Memory B cell (primary cell): ENCODE results near the gene SYT8.
"Not testable (repeated sequence)": the region's sequence is repeated elsewhere in the genome, so short reads cannot be mapped to it uniquely, and the experiment has no call there.

Experiments
- ATAC-seq: fragments of 150-1000 bp; cut with Tn5 transposase; 2 replicates; pipeline ENCODE4 v1.10.0; 2021; ENCODE audit warnings: low read depth, mild to moderate bottlenecking, moderate library complexity
- DNase-seq, 2 donors: peaks; one replicate each; pipeline ENCODE4 v3.0.0; 2022; ENCODE audit warnings: low spot score in 2 of 2
- H3K27ac Mint-ChIP-seq: one replicate; pipeline ENCODE4 v1.8.0; 2022; ENCODE audit warnings: mild to moderate bottlenecking, moderate library complexity, mixed read lengths
- H3K27me3 Mint-ChIP-seq: one replicate; pipeline ENCODE4 v1.8.0; 2022; ENCODE audit warnings: mixed read lengths
- H3K36me3 Mint-ChIP-seq: one replicate; pipeline ENCODE4 v1.8.0; 2022; ENCODE audit warnings: mild to moderate bottlenecking, mixed read lengths
- H3K4me1 Mint-ChIP-seq: one replicate; pipeline ENCODE4 v1.8.0; 2022; ENCODE audit warnings: mixed read lengths
- H3K4me3 Mint-ChIP-seq: one replicate; pipeline ENCODE4 v1.8.0; 2022; ENCODE audit warnings: mild to moderate bottlenecking, moderate library complexity, mixed read lengths
- H3K9me3 Mint-ChIP-seq: one replicate; pipeline ENCODE4 v1.8.0; 2022; ENCODE audit warnings: mixed read lengths

SYT8 gene

GRCh38 chr11:1870326-1870696, 35.5 kb downstream of the SYT8 start:
- peaks cover 10% of the 10 kb centered on the region for H3K36me3 Mint-ChIP-seq
- peak overlapping the region; percentile 44 for H3K4me3 Mint-ChIP-seq
- H3K9me3 Mint-ChIP-seq = no peaks in the 10 kb centered on the region
- ATAC-seq = no peak
- H3K4me1 Mint-ChIP-seq = peaks cover 58% of the 10 kb centered on the region
- no peak for DNase-seq
- H3K27me3 Mint-ChIP-seq = no peaks in the 10 kb centered on the region
- peak overlapping the region; percentile 91 for H3K27ac Mint-ChIP-seq

GRCh38 chr11:1870721-1871466, 36.1 kb downstream of the SYT8 start:
- Mint-ChIP-seq H3K4me3 (peak overlapping the region; percentile 44), H3K27me3 (no peaks in the 10 kb centered on the region), H3K9me3 (no peaks in the 10 kb centered on the region), H3K36me3 (peaks cover 8% of the 10 kb centered on the region), H3K27ac (peak overlapping the region; percentile 91), H3K4me1 (peaks cover 57% of the 10 kb centered on the region)
- DNase-seq = no peak
- ATAC-seq = no peak

GRCh38 chr11:1871531-1871930, 36.7 kb downstream of the SYT8 start:
- Mint-ChIP-seq H3K36me3 (peaks cover 8% of the 10 kb centered on the region), H3K4me3 (peak overlapping the region; percentile 17), H3K27me3 (no peaks in the 10 kb centered on the region), H3K4me1 (peaks cover 58% of the 10 kb centered on the region), H3K27ac (peak overlapping the region; percentile 81), H3K9me3 (no peaks in the 10 kb centered on the region)
- no peak for ATAC-seq
- DNase-seq = no peak

GRCh38 chr11:1872267-1872985, 37.6 kb downstream of the SYT8 start:
- peak overlapping the region; percentile 81 for H3K27ac Mint-ChIP-seq
- H3K9me3 Mint-ChIP-seq = no peaks in the 10 kb centered on the region
- H3K27me3 Mint-ChIP-seq = no peaks in the 10 kb centered on the region
- ATAC-seq (no peak), DNase-seq (no peak)
- H3K4me1 Mint-ChIP-seq = peaks cover 58% of the 10 kb centered on the region
- H3K4me3 Mint-ChIP-seq = peak overlapping the region; percentile 27
- H3K36me3 Mint-ChIP-seq = peaks cover 8% of the 10 kb centered on the region

GRCh38 chr11:1873048-1873812, 38.4 kb downstream of the SYT8 start:
- no peak for ATAC-seq
- H3K27me3 Mint-ChIP-seq = no peaks in the 10 kb centered on the region

GRCh38 chr11:1873813-1874150, 39.0 kb downstream of the SYT8 start:
- not testable (repeated sequence) for H3K9me3 Mint-ChIP-seq, ATAC-seq, H3K27me3 Mint-ChIP-seq, DNase-seq, H3K36me3 Mint-ChIP-seq
- peak overlapping the region; percentile 75 for H3K27ac Mint-ChIP-seq
- H3K4me3 Mint-ChIP-seq = peak overlapping the region; percentile 52
- peaks cover 58% of the 10 kb centered on the region for H3K4me1 Mint-ChIP-seq

More at GRCh38 chr11:1873048-1873812, 38.4 kb downstream of the SYT8 start:
- peaks cover 8% of the 10 kb centered on the region for H3K36me3 Mint-ChIP-seq
- peak overlapping the region; percentile 52 for H3K4me3 Mint-ChIP-seq
- no peaks in the 10 kb centered on the region for H3K9me3 Mint-ChIP-seq
- H3K4me1 Mint-ChIP-seq = peaks cover 60% of the 10 kb centered on the region
- H3K27ac Mint-ChIP-seq = peak overlapping the region; percentile 75
- DNase-seq = no peak

- not testable (repeated sequence) for H3K9me3 Mint-ChIP-seq, H3K4me3 Mint-ChIP-seq, H3K27ac Mint-ChIP-seq, H3K27me3 Mint-ChIP-seq, ATAC-seq, H3K36me3 Mint-ChIP-seq, DNase-seq
- peaks cover 55% of the 10 kb centered on the region for H3K4me1 Mint-ChIP-seq
Measured at GRCh38 chr11:1874441-1875092, 39.8 kb downstream of the SYT8 start.

- Mint-ChIP-seq H3K36me3 (peaks cover 4% of the 10 kb centered on the region), H3K27me3 (no peaks in the 10 kb centered on the region), H3K4me1 (peaks cover 55% of the 10 kb centered on the region), H3K27ac (peak overlapping the region; percentile 41), H3K4me3 (no peak overlapping the region), H3K9me3 (no peaks in the 10 kb centered on the region)
- DNase-seq = no peak
- ATAC-seq = no peak
Measured at GRCh38 chr11:1875093-1875850, 40.5 kb downstream of the SYT8 start.

GRCh38 chr11:1875851-1876301, 41.1 kb downstream of the SYT8 start:
- not testable (repeated sequence) for ATAC-seq, H3K36me3 Mint-ChIP-seq, H3K9me3 Mint-ChIP-seq, H3K4me3 Mint-ChIP-seq, H3K27me3 Mint-ChIP-seq, H3K27ac Mint-ChIP-seq, DNase-seq
- peaks cover 57% of the 10 kb centered on the region for H3K4me1 Mint-ChIP-seq

GRCh38 chr11:1876361-1877063, 41.7 kb downstream of the SYT8 start:
- H3K4me1 Mint-ChIP-seq = peaks cover 54% of the 10 kb centered on the region
- no peak for ATAC-seq
- H3K9me3 Mint-ChIP-seq = no peaks in the 10 kb centered on the region
- H3K27ac Mint-ChIP-seq = no peak overlapping the region
- H3K36me3 Mint-ChIP-seq = peaks cover 4% of the 10 kb centered on the region
- H3K27me3 Mint-ChIP-seq = no peaks in the 10 kb centered on the region
- no peak overlapping the region for H3K4me3 Mint-ChIP-seq
- no peak for DNase-seq

GRCh38 chr11:1877211-1878136, 42.7 kb downstream of the SYT8 start:
- peaks cover 46% of the 10 kb centered on the region for H3K4me1 Mint-ChIP-seq

More at GRCh38 chr11:1877211-1878136, 42.7 kb downstream of the SYT8 start:
- H3K36me3 Mint-ChIP-seq = peaks cover 4% of the 10 kb centered on the region
- no peaks in the 10 kb centered on the region for H3K27me3 Mint-ChIP-seq
- H3K4me3 Mint-ChIP-seq = no peak overlapping the region
- no peaks in the 10 kb centered on the region for H3K9me3 Mint-ChIP-seq
- DNase-seq = no peak
- no peak for ATAC-seq
- H3K27ac Mint-ChIP-seq = no peak overlapping the region
